Stimulated activated CD4-positive, alpha-beta T cell treated with anti-CD3 and anti-CD28 coated beads, Interleukin-12 subunit alpha, Interleukin-12 subunit beta, amount 100 ng/mL, for 48 hours (primary cell): ENCODE data around the gene DENND1A.

Experiments used
- DNase-seq, 3 donors: peaks; one replicate each; pipeline ENCODE4 v3.0.0-alpha.2; 2020; ENCODE audit warnings: low read depth in 2 of 3, low spot score in 1 of 3

The DENND1A gene

GRCh38 chr9:123868002-123868401, 61.9 kb downstream of the DENND1A start:
- no peak for DNase-seq

- DNase-seq, result no peak
Measured at GRCh38 chr9:123867034-123867433, 62.9 kb downstream of the DENND1A start.

- DNase-seq, result no peak
Measured at GRCh38 chr9:123866497-123866896, 63.4 kb downstream of the DENND1A start.

GRCh38 chr9:123865226-123866000, 64.5 kb downstream of the DENND1A start:
- DNase-seq, result no peak

- DNase-seq, result no peak
Measured at GRCh38 chr9:123864251-123864650, 65.7 kb downstream of the DENND1A start.

- no peak for DNase-seq
Measured at GRCh38 chr9:123863164-123863855, 66.6 kb downstream of the DENND1A start.

GRCh38 chr9:123861756-123862120, 68.2 kb downstream of the DENND1A start:
- no peak for DNase-seq

GRCh38 chr9:123861086-123861755, 68.7 kb downstream of the DENND1A start:
- DNase-seq, result no peak

- no peak for DNase-seq
Measured at GRCh38 chr9:123860603-123861002, 69.3 kb downstream of the DENND1A start.

- no peak for DNase-seq
Measured at GRCh38 chr9:123852403-123852802, 77.5 kb downstream of the DENND1A start.

GRCh38 chr9:123851851-123852250, 78.1 kb downstream of the DENND1A start:
- DNase-seq, result no peak

GRCh38 chr9:123848447-123849085, 81.4 kb downstream of the DENND1A start:
- DNase-seq, result no peak

- DNase-seq, result no peak
Measured at GRCh38 chr9:123846966-123847365, 83.0 kb downstream of the DENND1A start.

GRCh38 chr9:123843703-123844102, 86.2 kb downstream of the DENND1A start:
- no peak for DNase-seq

- no peak for DNase-seq
Measured at GRCh38 chr9:123835821-123836220, 94.1 kb downstream of the DENND1A start.

GRCh38 chr9:123834889-123835562, 94.9 kb downstream of the DENND1A start:
- no peak for DNase-seq

- DNase-seq, result no peak
Measured at GRCh38 chr9:123834218-123834888, 95.6 kb downstream of the DENND1A start.

- no peak for DNase-seq
Measured at GRCh38 chr9:123832858-123833650, 96.9 kb downstream of the DENND1A start.

GRCh38 chr9:123832176-123832575, 97.8 kb downstream of the DENND1A start:
- DNase-seq, result no peak

GRCh38 chr9:123828449-123828848, 101.5 kb downstream of the DENND1A start:
- DNase-seq, result no peak
